ENCODE results near the gene BPTF.

DNA sequence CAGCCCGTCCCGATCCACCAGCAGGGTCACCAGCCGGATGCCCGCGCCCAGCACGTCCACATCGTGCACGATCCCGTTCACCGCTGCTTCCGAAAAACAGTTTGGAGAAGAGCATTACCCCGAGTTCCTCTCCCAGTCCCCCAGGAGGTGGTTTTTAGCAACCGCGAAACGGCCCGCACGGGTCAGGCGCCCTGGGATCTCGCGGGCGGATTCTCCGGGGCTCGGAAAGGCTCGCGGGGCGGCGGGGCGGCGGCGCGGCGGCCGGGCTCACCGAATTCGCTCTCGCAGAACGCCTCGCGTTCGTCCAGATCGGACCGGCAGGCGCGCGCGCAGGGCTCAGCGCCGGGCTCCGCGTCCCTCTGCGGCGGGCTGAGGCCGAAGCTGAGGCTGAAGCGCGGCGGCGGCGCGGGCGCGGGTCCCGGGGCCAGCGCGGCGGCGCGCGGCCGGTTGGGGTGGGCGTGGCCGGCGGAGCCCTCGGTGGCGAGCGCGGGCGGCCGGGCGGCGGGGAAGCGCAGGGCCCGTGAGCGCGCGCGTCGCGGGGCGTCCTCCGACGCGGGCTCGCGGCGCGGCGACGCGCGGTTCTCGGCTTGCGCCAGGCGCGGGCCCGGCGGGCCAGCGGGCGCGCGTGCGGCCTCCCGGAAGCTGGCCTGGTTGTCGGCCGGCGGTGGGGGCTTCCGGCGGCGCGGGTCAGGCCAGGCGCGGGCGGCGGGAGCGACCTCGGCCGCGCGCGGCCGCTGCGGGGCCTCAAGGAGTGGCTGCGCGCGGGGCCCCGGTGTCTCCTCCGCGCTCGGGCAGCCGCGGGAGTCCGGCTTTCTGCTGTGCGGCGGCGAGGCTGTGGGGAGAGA is 168.1 kb downstream of the BPTF start:
- TF ChIP-seq, protein P1, sequence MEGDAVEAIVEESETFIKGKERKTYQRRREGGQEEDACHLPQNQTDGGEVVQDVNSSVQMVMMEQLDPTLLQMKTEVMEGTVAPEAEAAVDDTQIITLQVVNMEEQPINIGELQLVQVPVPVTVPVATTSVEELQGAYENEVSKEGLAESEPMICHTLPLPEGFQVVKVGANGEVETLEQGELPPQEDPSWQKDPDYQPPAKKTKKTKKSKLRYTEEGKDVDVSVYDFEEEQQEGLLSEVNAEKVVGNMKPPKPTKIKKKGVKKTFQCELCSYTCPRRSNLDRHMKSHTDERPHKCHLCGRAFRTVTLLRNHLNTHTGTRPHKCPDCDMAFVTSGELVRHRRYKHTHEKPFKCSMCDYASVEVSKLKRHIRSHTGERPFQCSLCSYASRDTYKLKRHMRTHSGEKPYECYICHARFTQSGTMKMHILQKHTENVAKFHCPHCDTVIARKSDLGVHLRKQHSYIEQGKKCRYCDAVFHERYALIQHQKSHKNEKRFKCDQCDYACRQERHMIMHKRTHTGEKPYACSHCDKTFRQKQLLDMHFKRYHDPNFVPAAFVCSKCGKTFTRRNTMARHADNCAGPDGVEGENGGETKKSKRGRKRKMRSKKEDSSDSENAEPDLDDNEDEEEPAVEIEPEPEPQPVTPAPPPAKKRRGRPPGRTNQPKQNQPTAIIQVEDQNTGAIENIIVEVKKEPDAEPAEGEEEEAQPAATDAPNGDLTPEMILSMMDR (IDR thresholded peaks at IDR 0.05 in 4 of 5, conservative IDR thresholded peaks at IDR 0.05 in 1 of 5), result peak in 1 of 5 experiments; percentile 33
- TF ChIP-seq POLR2A (IDR thresholded peaks at IDR 0.05), result peak; percentile 67 to 75
